Measurements from ENCODE around the gene SLC10A3.

DNA sequence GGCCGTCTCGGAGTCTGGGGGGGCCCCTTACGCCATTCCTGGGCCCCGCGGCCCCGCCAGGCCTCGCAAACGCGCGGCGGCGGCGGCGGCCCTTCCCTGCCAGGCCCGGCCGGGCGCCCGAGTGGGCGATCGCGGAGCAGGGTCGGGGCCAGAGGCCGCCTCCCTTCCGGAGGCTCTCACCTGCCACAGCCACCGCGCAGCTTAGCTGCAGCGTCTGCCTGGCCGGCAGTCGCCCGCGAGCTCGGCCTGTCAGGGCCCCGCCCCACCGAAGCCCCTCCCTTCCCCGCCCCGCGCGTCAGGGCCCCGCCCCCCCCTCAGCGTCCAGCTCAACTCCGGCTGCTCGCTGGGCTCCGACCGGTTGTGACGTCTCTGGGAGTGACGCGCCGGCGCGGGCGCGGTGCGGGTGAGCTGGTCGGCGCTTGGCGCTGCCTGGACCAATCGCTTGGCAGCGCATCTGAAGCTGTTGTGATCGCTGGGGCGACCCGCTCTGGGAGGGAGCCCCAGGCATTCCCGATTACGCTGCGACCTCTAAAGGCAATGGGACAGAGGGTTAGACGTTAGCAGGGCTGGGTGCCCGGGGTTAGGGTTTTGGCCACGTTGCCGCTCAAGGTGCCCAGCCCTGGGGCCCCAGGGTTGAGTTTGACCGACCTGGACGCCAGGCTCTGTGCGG, at the start of gene SLC10A3:
- peak in 3 of 4 donors; percentile 50 to 96 (median 83) for TF ChIP-seq POLR2A (IDR thresholded peaks at IDR 0.05)
- TF ChIP-seq, protein P1, sequence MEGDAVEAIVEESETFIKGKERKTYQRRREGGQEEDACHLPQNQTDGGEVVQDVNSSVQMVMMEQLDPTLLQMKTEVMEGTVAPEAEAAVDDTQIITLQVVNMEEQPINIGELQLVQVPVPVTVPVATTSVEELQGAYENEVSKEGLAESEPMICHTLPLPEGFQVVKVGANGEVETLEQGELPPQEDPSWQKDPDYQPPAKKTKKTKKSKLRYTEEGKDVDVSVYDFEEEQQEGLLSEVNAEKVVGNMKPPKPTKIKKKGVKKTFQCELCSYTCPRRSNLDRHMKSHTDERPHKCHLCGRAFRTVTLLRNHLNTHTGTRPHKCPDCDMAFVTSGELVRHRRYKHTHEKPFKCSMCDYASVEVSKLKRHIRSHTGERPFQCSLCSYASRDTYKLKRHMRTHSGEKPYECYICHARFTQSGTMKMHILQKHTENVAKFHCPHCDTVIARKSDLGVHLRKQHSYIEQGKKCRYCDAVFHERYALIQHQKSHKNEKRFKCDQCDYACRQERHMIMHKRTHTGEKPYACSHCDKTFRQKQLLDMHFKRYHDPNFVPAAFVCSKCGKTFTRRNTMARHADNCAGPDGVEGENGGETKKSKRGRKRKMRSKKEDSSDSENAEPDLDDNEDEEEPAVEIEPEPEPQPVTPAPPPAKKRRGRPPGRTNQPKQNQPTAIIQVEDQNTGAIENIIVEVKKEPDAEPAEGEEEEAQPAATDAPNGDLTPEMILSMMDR (IDR thresholded peaks at IDR 0.05): peak in 1 of 6 experiments; percentile 16

Data from upper lobe of left lung (tissue), 4 donors.